GM12873 (cell line): Measurements from ENCODE around the gene SUFU.

Experiments
- CTCF ChIP-seq: IDR thresholded peaks from 2 replicates; pipeline ENCODE4 v1.5.1; 2012; ENCODE audit warnings: low read depth, mild to moderate bottlenecking, moderate library complexity, low read length, control low read depth; ENCODE audit not compliant: insufficient read depth; ENCODE audit errors: missing control alignments

Gene SUFU

GRCh38 chr10:102503264-102504178, at the start of gene SUFU:
Gene SUFU, plus strand, starts transcription at chr10:102503972. Its CDS starts 181 bp downstream, at chr10:102504153.
- TF ChIP-seq CTCF = peak; percentile 88

- no peak for TF ChIP-seq CTCF
Measured at GRCh38 chr10:102455893-102456471, 47.8 kb upstream of the SUFU start.

- no peak for TF ChIP-seq CTCF
Measured at GRCh38 chr10:102457591-102458150, 46.1 kb upstream of the SUFU start.

GRCh38 chr10:102458656-102459055, 45.1 kb upstream of the SUFU start:
- no peak for TF ChIP-seq CTCF

GRCh38 chr10:102460836-102461186, 43.0 kb upstream of the SUFU start:
- TF ChIP-seq CTCF = no peak

- TF ChIP-seq CTCF = no peak
Measured at GRCh38 chr10:102461187-102462054, 42.4 kb upstream of the SUFU start.
